Measurements from ENCODE around the gene RPL36. TPM values are rescaled to one million over a fixed set of nuclear protein-coding genes. Genes with fewer than 3 reads are reported as not detected.
A peak's percentile ranks its signal among the peaks of the same experiment; 100 is the strongest.

The RPL36 gene
- total RNA-seq, 1 experiment from 2014 or later: 951 TPM

GRCh38 chr19:5678071-5678718, 11.9 kb upstream of the RPL36 start:
- H3K36me3 Mint-ChIP-seq (ENCODE audit: insufficient read depth, unreplicated experiment): peaks cover 64% of the 10 kb centered on the region
- H3K4me1 ChIP-seq: no peaks in the 10 kb centered on the region; the same call in 1 of the 2 replicates
- no peaks in the 10 kb centered on the region for H3K9me3 Mint-ChIP-seq (ENCODE audit: unreplicated experiment)
- H3K27me3 ChIP-seq (replicated peaks; ENCODE audit: control insufficient read depth, insufficient read depth, low read length): no peaks in the 10 kb centered on the region
- no peak overlapping the region for H3K4me3 ChIP-seq (ENCODE audit: low read depth, low read length)
- no peaks in the 10 kb centered on the region for H3K36me3 ChIP-seq (ENCODE audit: control insufficient read depth, insufficient read depth, low read length)
- no peak overlapping the region for H3K4me3 Mint-ChIP-seq (ENCODE audit: unreplicated experiment)
- no peak for TF ChIP-seq CTCF (IDR thresholded peaks at IDR 0.05; ENCODE audit: insufficient read depth in 1 of 2, low read depth in 1 of 2, low read length in 1 of 2, severe bottlenecking in 1 of 2, unreplicated experiment in 1 of 2)
- ChIA-PET CTCF (no interaction called here), POLR2A (no interaction called here)
- no peaks in the 10 kb centered on the region for H3K27me3 Mint-ChIP-seq (ENCODE audit: insufficient read depth, unreplicated experiment)
- no TSS peak for BruUV-seq (replicated peaks)
- no peaks in the 10 kb centered on the region for H3K9me3 ChIP-seq
- H3K4me1 Mint-ChIP-seq (ENCODE audit: low read depth, unreplicated experiment): peaks cover 15% of the 10 kb centered on the region
- no peak for DNase-seq
- intact Hi-C loops (cut with micrococcal nuclease; ENCODE audit: unreplicated experiment): no loop called here
- H3K27ac Mint-ChIP-seq (ENCODE audit: unreplicated experiment): no peak overlapping the region

- Mint-ChIP-seq H3K4me3 (ENCODE audit: unreplicated experiment) (peak overlapping the region; percentile 79), H3K27me3 (ENCODE audit: insufficient read depth, unreplicated experiment) (no peaks in the 10 kb centered on the region), H3K36me3 (ENCODE audit: insufficient read depth, unreplicated experiment) (peaks cover 54% of the 10 kb centered on the region), H3K4me1 (ENCODE audit: low read depth, unreplicated experiment) (peaks cover 15% of the 10 kb centered on the region), H3K27ac (ENCODE audit: unreplicated experiment) (peak overlapping the region; percentile 96), H3K9me3 (ENCODE audit: unreplicated experiment) (no peaks in the 10 kb centered on the region)
- BruUV-seq (replicated peaks): no TSS peak
- no peak for TF ChIP-seq CTCF (IDR thresholded peaks at IDR 0.05; ENCODE audit: insufficient read depth in 1 of 2, low read depth in 1 of 2, low read length in 1 of 2, severe bottlenecking in 1 of 2, unreplicated experiment in 1 of 2)
- Histone ChIP-seq H3K27me3 (replicated peaks; ENCODE audit: control insufficient read depth, insufficient read depth, low read length) (no peaks in the 10 kb centered on the region), H3K4me3 (ENCODE audit: low read depth, low read length) (peak overlapping the region; percentile 91), H3K9me3 (no peaks in the 10 kb centered on the region), H3K36me3 (ENCODE audit: control insufficient read depth, insufficient read depth, low read length) (no peaks in the 10 kb centered on the region), H3K4me1 (no peaks in the 10 kb centered on the region; the same call in 1 of the 2 replicates)
- CTCF ChIA-PET: no interaction called here
- DNase-seq: no peak
- POLR2A ChIA-PET: no interaction called here
- intact Hi-C loops (cut with micrococcal nuclease; ENCODE audit: unreplicated experiment): loop anchor here (1.0 kb wide), 1 partner anchor 111 kb away; no protein-coding TSS in a partner anchor
Measured at GRCh38 chr19:5679289-5680083, 10.6 kb upstream of the RPL36 start.

- no peak for DNase-seq
- Mint-ChIP-seq H3K36me3 (ENCODE audit: insufficient read depth, unreplicated experiment) (peaks cover 48% of the 10 kb centered on the region), H3K27me3 (ENCODE audit: insufficient read depth, unreplicated experiment) (no peaks in the 10 kb centered on the region), H3K4me3 (ENCODE audit: unreplicated experiment) (peak overlapping the region; percentile 79), H3K9me3 (ENCODE audit: unreplicated experiment) (no peaks in the 10 kb centered on the region), H3K27ac (ENCODE audit: unreplicated experiment) (peak overlapping the region; percentile 96), H3K4me1 (ENCODE audit: low read depth, unreplicated experiment) (peaks cover 15% of the 10 kb centered on the region)
- no peak for TF ChIP-seq CTCF (IDR thresholded peaks at IDR 0.05; ENCODE audit: insufficient read depth in 1 of 2, low read depth in 1 of 2, low read length in 1 of 2, severe bottlenecking in 1 of 2, unreplicated experiment in 1 of 2)
- Histone ChIP-seq H3K36me3 (ENCODE audit: control insufficient read depth, insufficient read depth, low read length) (no peaks in the 10 kb centered on the region), H3K9me3 (no peaks in the 10 kb centered on the region), H3K4me1 (no peaks in the 10 kb centered on the region; the same call in 1 of the 2 replicates), H3K27me3 (replicated peaks; ENCODE audit: control insufficient read depth, insufficient read depth, low read length) (no peaks in the 10 kb centered on the region), H3K4me3 (ENCODE audit: low read depth, low read length) (peak overlapping the region; percentile 91)
- ChIA-PET CTCF (no interaction called here), POLR2A (no interaction called here)
- BruUV-seq (replicated peaks): TSS peak; percentile 77
- intact Hi-C loops (cut with micrococcal nuclease; ENCODE audit: unreplicated experiment): loop anchor here (1.0 kb wide), 1 partner anchor 110 kb away; no protein-coding TSS in a partner anchor
Measured at GRCh38 chr19:5680084-5680436, 10.0 kb upstream of the RPL36 start.

All from Caco-2 (cell line).